Prostate gland (tissue), 2 donors: Measurements from ENCODE around the gene PANK4. TPM values are rescaled to one million over a fixed set of nuclear protein-coding genes. Genes with fewer than 3 reads are reported as not detected.

Source experiments
- DNase-seq: peaks from one replicate; pipeline ENCODE4 v3.0.0-alpha.2; 2019; ENCODE audit warnings: low spot score
- H3K27ac ChIP-seq, 2 donors: fragments of 200-600 bp; sonication (generic); 2 replicates each; pipeline ENCODE4 v1.5.1; 2017 to 2019
- H3K27me3 ChIP-seq: fragments of 200-600 bp; sonication (generic); replicated peaks from 2 replicates; pipeline ENCODE4 v1.5.1; 2019; ENCODE audit not compliant: insufficient read depth
- H3K36me3 ChIP-seq, 2 donors: fragments of 200-600 bp; sonication (generic); 1 replicate in 1 of 2; 2 replicates in 1 of 2; pipeline versions ENCODE4 v1.5.1 to v1.8.1; 2017 to 2019
- H3K4me1 ChIP-seq: fragments of 200-600 bp; sonication (generic); replicated peaks from 2 replicates; pipeline ENCODE4 v1.5.1; 2019
- H3K4me3 ChIP-seq, 2 donors: fragments of 200-600 bp; sonication (generic); 2 replicates each; pipeline ENCODE4 v1.5.1; 2017 to 2019
- H3K9me3 ChIP-seq: fragments of 200-600 bp; sonication (generic); 2 replicates; pipeline ENCODE4 v1.5.1; 2017
- POLR2A ChIP-seq: fragments of 450-650 bp; IDR thresholded peaks from one replicate; pipeline ENCODE4 v1.6.1; 2016; ENCODE audit warnings: antibody characterized with exemption, mild to moderate bottlenecking
- POLR2AphosphoS5 ChIP-seq: sonication (generic); formaldehyde crosslinking; IDR thresholded peaks from one replicate; pipeline ENCODE4 v1.6.1; 2017; ENCODE audit warnings: antibody characterized with exemption
- WGBS: methylation state at CpG from one replicate; pipeline ENCODE4 v1.1.5; 2018; 5-methylcytosine and 5-hydroxymethylcytosine counted together
- intact Hi-C: fragments of 100-400 bp; cut with DNase I; formaldehyde crosslinking; loops from one replicate; pipeline ENCODE4 v1.14.2; 2022
- total RNA-seq, 2 donors: library from RNA; depleted of rRNA; stranded (reverse); fragments of >200 nt; gene quantifications; one replicate each; pipeline ENCODE4 v1.1.0, GENCODE V29; 2016
- TF ChIP-seq, protein P1 (sequence below), 4 experiments: fragments of 200-600 bp in 2 of 4; fragments of 450-650 bp in 2 of 4; sonication (generic) in 2 of 4; IDR thresholded peaks; 1 replicate in 3 of 4; 2 replicates in 1 of 4; pipeline ENCODE4 v1.5.1; 2016 to 2019; ENCODE audit warnings: antibody characterized with exemption in 4 of 4, mild to moderate bottlenecking in 2 of 4, moderate library complexity in 2 of 4

Gene PANK4
- total RNA-seq, 2 donors from 2014 or later, result 27.0 to 69.5 TPM

DNA sequence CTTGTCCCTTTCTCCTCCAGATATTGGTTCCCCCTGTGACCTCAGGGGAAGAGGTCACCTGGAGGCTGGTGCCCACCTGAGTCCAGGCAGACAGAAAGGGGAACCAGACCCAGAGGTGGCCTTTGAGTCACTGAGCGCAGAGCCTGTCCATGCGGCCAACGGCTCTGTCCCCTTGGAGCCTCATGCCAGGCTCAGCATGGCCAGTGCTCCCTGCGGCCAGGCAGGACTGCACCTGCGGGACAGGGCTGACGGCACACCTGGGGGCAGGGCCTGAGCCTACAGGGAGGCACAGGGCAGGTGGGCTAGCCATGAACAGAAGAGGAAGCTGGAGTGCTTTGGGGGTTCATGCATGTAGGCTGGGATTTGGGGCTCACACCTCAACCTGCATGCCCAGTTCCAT, 32.5 kb upstream of the PANK4 start:
- H3K4me3 ChIP-seq, result no peak overlapping the region
- no peak overlapping the region for H3K27ac ChIP-seq
- intact Hi-C loops, result no loop called here
- 100% methylated on average over 5 of the region's 6 CpGs for WGBS
- no peaks in the 10 kb centered on the region for H3K27me3 ChIP-seq
- H3K4me1 ChIP-seq, result peaks cover 20% of the 10 kb centered on the region
- H3K9me3 ChIP-seq, result no peaks in the 10 kb centered on the region
- no peaks in the 10 kb centered on the region for H3K36me3 ChIP-seq
- TF ChIP-seq POLR2A (no peak), POLR2AphosphoS5 (no peak)
- TF ChIP-seq, protein P1, sequence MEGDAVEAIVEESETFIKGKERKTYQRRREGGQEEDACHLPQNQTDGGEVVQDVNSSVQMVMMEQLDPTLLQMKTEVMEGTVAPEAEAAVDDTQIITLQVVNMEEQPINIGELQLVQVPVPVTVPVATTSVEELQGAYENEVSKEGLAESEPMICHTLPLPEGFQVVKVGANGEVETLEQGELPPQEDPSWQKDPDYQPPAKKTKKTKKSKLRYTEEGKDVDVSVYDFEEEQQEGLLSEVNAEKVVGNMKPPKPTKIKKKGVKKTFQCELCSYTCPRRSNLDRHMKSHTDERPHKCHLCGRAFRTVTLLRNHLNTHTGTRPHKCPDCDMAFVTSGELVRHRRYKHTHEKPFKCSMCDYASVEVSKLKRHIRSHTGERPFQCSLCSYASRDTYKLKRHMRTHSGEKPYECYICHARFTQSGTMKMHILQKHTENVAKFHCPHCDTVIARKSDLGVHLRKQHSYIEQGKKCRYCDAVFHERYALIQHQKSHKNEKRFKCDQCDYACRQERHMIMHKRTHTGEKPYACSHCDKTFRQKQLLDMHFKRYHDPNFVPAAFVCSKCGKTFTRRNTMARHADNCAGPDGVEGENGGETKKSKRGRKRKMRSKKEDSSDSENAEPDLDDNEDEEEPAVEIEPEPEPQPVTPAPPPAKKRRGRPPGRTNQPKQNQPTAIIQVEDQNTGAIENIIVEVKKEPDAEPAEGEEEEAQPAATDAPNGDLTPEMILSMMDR (IDR thresholded peaks at IDR 0.05), result no peak
- DNase-seq, result no peak

DNA sequence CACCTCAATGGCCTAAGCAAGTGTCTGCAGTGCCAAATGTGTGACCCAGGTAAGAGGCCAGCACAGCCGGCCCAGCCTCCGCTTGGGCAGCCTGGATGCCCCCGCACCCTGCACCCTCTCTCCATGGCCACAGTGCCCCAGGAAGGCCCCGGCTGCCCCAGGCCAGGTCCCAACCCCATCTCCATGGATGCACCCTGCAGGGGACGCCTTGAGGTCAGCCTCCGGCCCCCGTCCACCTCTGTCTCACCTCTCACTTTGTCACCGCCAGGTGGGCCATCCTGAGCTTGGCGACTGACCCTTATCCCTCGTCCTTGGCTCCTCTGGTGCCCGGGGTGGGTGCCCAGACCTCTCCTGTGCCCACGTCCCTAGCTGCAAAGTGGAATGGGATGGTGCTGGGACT, 32.0 kb upstream of the PANK4 start:
- H3K27me3 ChIP-seq, result no peaks in the 10 kb centered on the region
- H3K4me3 ChIP-seq, result no peak overlapping the region
- intact Hi-C loops, result no loop called here
- no peak overlapping the region for H3K27ac ChIP-seq
- H3K4me1 ChIP-seq, result peaks cover 20% of the 10 kb centered on the region
- WGBS, result 96% methylated on average over 12 of the region's 12 CpGs
- no peak for DNase-seq
- TF ChIP-seq POLR2AphosphoS5 (no peak), POLR2A (no peak)
- TF ChIP-seq, protein P1 (IDR thresholded peaks at IDR 0.05), result no peak
- H3K36me3 ChIP-seq, result no peaks in the 10 kb centered on the region
- no peaks in the 10 kb centered on the region for H3K9me3 ChIP-seq

DNA sequence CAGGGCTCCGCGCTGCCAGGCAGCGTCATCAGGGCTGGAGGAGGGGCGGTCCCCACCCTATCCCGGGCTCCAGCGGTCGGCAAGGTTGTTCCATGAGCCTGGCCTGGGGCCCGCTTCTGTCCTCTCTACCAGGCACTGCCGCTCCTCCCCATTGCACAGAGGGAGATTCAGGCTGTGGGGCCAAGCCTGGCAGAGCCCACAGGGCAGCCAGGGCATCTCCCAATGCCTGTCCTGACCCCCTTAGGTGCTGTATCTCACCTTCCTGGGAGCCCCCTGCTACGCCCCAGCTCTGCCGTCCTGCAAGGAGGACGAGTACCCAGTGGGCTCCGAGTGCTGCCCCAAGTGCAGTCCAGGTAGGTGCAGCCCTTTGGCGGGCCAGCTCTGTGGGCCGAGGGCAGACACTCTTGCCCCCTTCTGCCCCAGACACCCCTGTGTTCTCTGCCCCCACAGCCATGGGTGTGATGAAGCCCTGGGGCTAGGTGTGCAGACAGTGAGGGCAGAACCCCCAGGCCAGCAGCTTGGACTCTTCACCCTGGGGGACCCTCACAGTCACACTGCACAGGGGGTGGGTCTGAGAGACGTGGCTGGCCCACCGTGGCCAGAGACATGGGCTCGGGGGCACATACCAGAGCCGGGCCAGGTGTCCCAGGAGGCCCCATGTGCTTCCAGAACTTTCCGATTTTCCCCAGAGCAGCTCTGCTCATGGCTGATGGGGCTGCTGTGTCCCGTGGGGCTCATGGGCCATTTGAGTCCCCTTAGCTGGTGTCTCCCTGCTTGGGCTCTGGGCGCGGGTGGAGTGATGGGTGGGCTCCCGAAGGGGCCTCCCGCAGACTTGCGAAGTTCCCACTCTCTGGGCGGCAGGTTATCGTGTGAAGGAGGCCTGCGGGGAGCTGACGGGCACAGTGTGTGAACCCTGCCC, 31.3 kb upstream of the PANK4 start:
- 90% methylated on average over 27 of the region's 30 CpGs for WGBS
- Histone ChIP-seq H3K27ac (peak overlapping the region; percentile 90 to 94), H3K4me3 (peak overlapping the region; percentile 53 to 60), H3K27me3 (no peaks in the 10 kb centered on the region), H3K36me3 (no peaks in the 10 kb centered on the region), H3K4me1 (peaks cover 20% of the 10 kb centered on the region), H3K9me3 (no peaks in the 10 kb centered on the region)
- peak; percentile 49 for DNase-seq
- intact Hi-C loops, result no loop called here
- TF ChIP-seq POLR2A, result peak; percentile 27
- TF ChIP-seq POLR2AphosphoS5, result peak; percentile 11
- TF ChIP-seq, protein P1 (IDR thresholded peaks at IDR 0.05), result no peak

DNA sequence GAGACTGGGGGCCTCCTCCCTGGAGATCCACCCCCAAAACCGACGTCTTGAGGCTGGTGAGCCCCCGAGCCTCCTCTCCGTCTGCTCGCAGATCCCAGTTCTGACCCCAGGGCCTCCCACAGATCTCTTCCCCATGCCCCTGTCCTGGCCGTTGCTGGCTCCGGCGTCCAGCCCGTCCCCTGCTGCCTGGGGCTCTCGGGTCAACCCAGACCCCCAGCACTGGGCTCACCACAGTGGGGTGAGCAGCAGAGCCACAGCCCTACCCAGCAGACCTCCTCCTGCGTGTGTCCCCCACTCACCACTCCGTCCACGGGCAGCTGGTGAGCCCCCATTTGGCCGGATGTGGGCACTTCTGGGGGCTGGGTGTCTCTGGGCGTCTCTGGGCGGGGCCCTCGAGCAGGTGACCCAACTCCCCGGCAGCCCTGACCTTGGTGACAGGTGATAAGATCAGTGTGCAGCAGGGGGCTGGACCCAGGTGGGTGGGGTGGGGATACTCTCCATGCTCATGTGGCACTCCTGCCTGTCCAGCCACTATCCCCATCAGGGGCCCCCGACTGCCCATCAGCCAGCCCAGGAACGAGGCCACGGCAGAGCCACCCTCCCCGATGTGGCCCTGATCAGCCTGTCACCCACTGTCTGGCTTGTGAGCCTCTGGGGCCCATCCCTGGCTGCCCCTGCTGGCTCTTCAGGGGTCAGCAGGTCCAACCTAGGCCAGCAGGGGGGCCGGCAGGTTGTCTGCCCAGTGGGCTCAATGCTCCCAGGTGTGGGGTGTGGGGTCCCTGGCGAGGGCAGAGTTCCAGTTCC, 30.5 kb upstream of the PANK4 start:
- Histone ChIP-seq H3K36me3 (no peaks in the 10 kb centered on the region), H3K4me1 (peaks cover 20% of the 10 kb centered on the region), H3K9me3 (no peaks in the 10 kb centered on the region), H3K27me3 (no peaks in the 10 kb centered on the region), H3K4me3 (peak overlapping the region; percentile 53 to 60), H3K27ac (peak overlapping the region; percentile 90 to 94)
- whole genome bisulfite sequencing, result 6% methylated on average over 22 of the region's 24 CpGs
- intact Hi-C loops, result no loop called here
- TF ChIP-seq POLR2A (no peak), POLR2AphosphoS5 (no peak)
- TF ChIP-seq, protein P1 (IDR thresholded peaks at IDR 0.05), result no peak
- DNase-seq, result no peak
